Body of pancreas (tissue), 4 donors: ENCODE results near the gene KRT35. TPM values are rescaled to one million over a fixed set of nuclear protein-coding genes. Genes with fewer than 3 reads are reported as not detected.

ENCODE experiments used
- ATAC-seq: fragments of 150-250 bp; one replicate; pipeline ENCODE4 v1.9.1; 2016
- DNase-seq, 4 donors: peaks; one replicate each; pipeline ENCODE4 v3.0.0-alpha.2; 2019
- H3K27ac ChIP-seq, 4 donors: fragments of 200-600 bp; sonication (generic); 1 replicate in 3 of 4; 2 replicates in 1 of 4; pipeline versions ENCODE4 v1.5.1 to v1.6.1; 2016 to 2019; ENCODE audit warnings: mild to moderate bottlenecking in 1 of 4, mixed read lengths in 1 of 4, moderate library complexity in 1 of 4
- H3K27me3 ChIP-seq, 2 donors: fragments of 200-600 bp; sonication (generic); one replicate each; pipeline ENCODE4 v1.6.0; 2016; ENCODE audit warnings: mild to moderate bottlenecking in 1 of 2
- H3K36me3 ChIP-seq, 2 donors: fragments of 200-600 bp; sonication (generic); replicated peaks in 1 of 2; 2 replicates each; pipeline ENCODE4 v1.5.1; 2016; ENCODE audit warnings: low read depth in 2 of 2; ENCODE audit not compliant: insufficient read depth in 1 of 2
- H3K4me1 ChIP-seq: fragments of 200-600 bp; sonication (generic); one replicate; pipeline ENCODE4 v1.6.0; 2016
- H3K4me3 ChIP-seq, 2 donors: fragments of 200-600 bp; sonication (generic); 1 replicate in 1 of 2; 2 replicates in 1 of 2; pipeline ENCODE4 v1.5.1; 2016 to 2019
- H3K9me3 ChIP-seq, 3 donors: fragments of 200-600 bp; sonication (generic); 1 replicate in 2 of 3; 2 replicates in 1 of 3; pipeline ENCODE4 v1.5.1; 2016
- CTCF ChIP-seq, 7 experiments: fragments of 450-650 bp in 4 of 7; fragments of 200-600 bp in 3 of 7; sonication (generic) in 3 of 7; IDR thresholded peaks; one replicate each; pipeline ENCODE4 v1.5.1; 2016 to 2019; ENCODE audit warnings: antibody characterized with exemption in 7 of 7
- POLR2A ChIP-seq, 3 donors: fragments of 450-650 bp; IDR thresholded peaks; one replicate each; pipeline ENCODE4 v1.6.1; 2016; ENCODE audit warnings: antibody characterized with exemption in 3 of 3, mild to moderate bottlenecking in 2 of 3
- WGBS, 2 donors: methylation state at CpG; one replicate each; pipeline ENCODE4 v1.1.5; 2017; 5-methylcytosine and 5-hydroxymethylcytosine counted together
- intact Hi-C: fragments of 100-400 bp; cut with DNase I; formaldehyde crosslinking; loops from one replicate; pipeline ENCODE4 v1.15.1; 2023
- total RNA-seq, 2 donors: library from RNA; depleted of rRNA; stranded (reverse); fragments of >200 nt; gene quantifications; one replicate each; pipeline ENCODE4 v1.1.0, GENCODE V29; 2016

The KRT35 gene
- not detected for total RNA-seq

DNA sequence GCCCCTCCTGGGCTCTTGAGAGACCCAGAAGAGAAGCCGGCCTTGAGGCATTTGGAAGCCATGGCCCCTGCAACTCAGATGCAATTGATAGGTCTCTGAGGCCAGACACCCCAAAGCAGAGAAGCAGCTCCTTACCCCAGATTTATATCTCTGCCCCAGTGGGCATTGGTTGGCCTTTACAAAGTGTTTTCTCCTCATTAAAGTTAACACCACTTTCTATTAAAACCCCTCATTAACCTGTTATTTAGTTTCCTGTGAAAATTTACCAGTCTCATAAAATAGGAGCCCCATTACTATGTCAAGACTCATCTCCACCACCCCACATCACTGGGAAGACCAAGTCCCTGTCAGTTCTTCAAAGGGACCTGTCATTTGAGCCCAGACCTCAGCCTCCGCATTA lies at the start of gene KRT35:
Gene KRT35 (minus strand): TSS at position 116 of the 400 bp plus-strand sequence. CDS start 54 bp downstream, at position 62.
- Histone ChIP-seq H3K27ac (no peak within 1 kb of the TSS), H3K36me3 (no peaks in the 10 kb centered on the region), H3K4me3 (no peak within 1 kb of the TSS), H3K27me3 (no peaks in the 10 kb centered on the region), H3K4me1 (no peaks in the 10 kb centered on the region), H3K9me3 (no peaks in the 10 kb centered on the region)
- TF ChIP-seq POLR2A (IDR thresholded peaks at IDR 0.05) (no peak), CTCF (IDR thresholded peaks at IDR 0.05) (no peak)
- WGBS, 2 donors: 89 to 95% methylated on average over 2 of the region's 2 CpGs
- DNase-seq (no peak), ATAC-seq (no peak)
- intact Hi-C loops: no loop called here

GRCh38 chr17:41530062-41531048 lies 49.4 kb upstream of the KRT35 start:
- intact Hi-C loops: no loop called here
- Histone ChIP-seq H3K27me3 (peaks cover 0 to 10% of the 10 kb centered on the region in 2 donors), H3K4me3 (no peak overlapping the region), H3K36me3 (no peaks in the 10 kb centered on the region), H3K27ac (peak overlapping the region in 1 of 4 donors; percentile 45), H3K4me1 (peaks cover 22% of the 10 kb centered on the region), H3K9me3 (no peaks in the 10 kb centered on the region)
- ATAC-seq (peak; percentile 28), DNase-seq (no peak)
- WGBS, 2 donors: 50 to 55% methylated on average over 7 to 8 of the region's 8 CpGs
- no peak for TF ChIP-seq POLR2A (IDR thresholded peaks at IDR 0.05)
- TF ChIP-seq CTCF (IDR thresholded peaks at IDR 0.05): no peak

DNA sequence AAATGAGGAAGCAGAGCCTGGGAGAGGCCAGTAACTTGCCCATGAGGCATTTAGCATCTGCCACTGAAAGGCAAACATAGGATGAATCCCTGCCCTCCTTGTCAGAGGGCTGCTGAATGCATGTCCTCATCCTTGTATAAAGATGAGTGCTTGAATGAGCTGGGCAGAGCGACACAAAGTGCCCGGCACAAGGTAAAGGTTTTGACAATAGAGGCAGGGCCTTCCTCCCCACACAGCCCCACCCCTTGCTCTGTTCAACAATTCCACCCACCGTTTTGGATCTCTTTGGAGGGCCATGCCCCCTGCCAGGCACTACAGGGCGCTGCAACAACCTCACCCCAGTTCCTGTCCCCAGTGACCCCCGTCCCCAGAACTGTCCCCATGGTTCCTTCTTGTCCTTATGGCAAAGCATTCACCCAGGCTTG lies 48.6 kb upstream of the KRT35 start:
- intact Hi-C loops: no loop called here

GRCh38 chr17:41528959-41529353 lies 48.0 kb upstream of the KRT35 start:
- TF ChIP-seq CTCF (IDR thresholded peaks at IDR 0.05) (no peak), POLR2A (IDR thresholded peaks at IDR 0.05) (no peak)
- 71 to 100% methylated on average over 1 to 10 of the region's 10 CpGs for WGBS, 2 donors
- Histone ChIP-seq H3K36me3 (no peaks in the 10 kb centered on the region), H3K4me3 (no peak overlapping the region), H3K27me3 (peaks cover 0 to 10% of the 10 kb centered on the region in 2 donors), H3K27ac (peak overlapping the region in 1 of 4 donors; percentile 85), H3K9me3 (no peaks in the 10 kb centered on the region), H3K4me1 (peaks cover 22% of the 10 kb centered on the region)
- intact Hi-C loops: no loop called here
- ATAC-seq (no peak), DNase-seq (no peak)

More for the DNA sequence above, 48.6 kb upstream of the KRT35 start:
- TF ChIP-seq POLR2A (IDR thresholded peaks at IDR 0.05): no peak
- TF ChIP-seq CTCF (IDR thresholded peaks at IDR 0.05): no peak
- ATAC-seq (no peak), DNase-seq (no peak)
- Histone ChIP-seq H3K4me1 (peaks cover 22% of the 10 kb centered on the region), H3K36me3 (no peaks in the 10 kb centered on the region), H3K9me3 (no peaks in the 10 kb centered on the region), H3K27ac (peak overlapping the region in 1 of 4 donors; percentile 45), H3K4me3 (no peak overlapping the region), H3K27me3 (peaks cover 0 to 10% of the 10 kb centered on the region in 2 donors)
- WGBS, 2 donors: 86 to 90% methylated on average over 5 of the region's 5 CpGs
